IPS DF 4.7 (cell line): Measurements from ENCODE around the gene KIAA1217.
"Not testable (repeated sequence)": the region's sequence is repeated elsewhere in the genome, so short reads cannot be mapped to it uniquely, and the experiment has no call there.

ENCODE experiments used
- DNase-seq: peaks from one replicate; pipeline ENCODE4 v3.0.0-alpha.2; 2013; ENCODE audit warnings: low spot score; ENCODE audit errors: extremely low read depth

The KIAA1217 gene

DNA sequence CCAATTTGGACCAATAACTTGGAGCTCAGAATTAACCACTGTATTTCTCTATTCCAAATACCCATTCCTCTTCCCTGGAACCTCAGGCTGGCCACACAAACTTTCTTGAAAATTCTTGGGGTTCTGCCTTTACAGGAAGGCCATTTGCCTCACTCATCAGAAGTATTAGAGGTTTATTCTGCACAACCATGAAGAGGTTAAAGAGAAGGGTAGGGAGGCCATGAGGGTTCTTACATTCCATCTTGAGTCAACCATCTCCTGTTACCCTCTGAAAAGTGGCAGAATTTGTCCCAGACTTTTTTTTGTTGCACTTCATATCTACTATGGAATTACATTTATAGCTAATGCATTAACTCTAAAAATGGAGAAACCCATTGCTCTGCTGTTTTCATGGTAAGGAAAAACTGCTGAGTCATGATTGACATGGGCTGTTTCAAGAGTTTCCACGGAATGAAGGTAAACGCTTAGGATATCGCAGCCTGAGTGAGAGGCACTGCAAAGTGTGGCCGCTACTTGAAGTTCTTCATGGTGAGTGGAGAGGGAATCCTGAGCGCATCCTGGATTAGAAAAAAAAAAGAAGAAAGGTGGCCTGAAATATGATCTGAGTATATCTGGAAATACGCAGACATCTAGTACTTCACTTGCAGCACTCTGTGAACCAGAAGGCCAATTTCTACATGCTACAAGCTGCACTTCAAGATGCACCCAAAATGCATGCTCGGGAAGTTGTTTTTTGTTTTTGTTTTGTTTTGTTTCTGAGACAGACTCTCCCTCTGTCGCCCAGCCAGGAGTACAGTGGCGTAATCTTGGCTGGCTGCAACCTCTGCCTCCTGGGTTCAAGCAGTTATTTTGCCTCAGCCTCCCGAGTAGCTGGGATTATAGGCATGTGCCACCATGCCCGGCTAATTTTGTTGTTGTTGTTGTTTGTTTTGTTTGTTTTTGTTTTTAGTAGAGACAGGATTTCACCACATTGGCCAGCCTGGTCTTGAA is 83.7 kb downstream of the KIAA1217 start:
- DNase-seq = no peak

DNA sequence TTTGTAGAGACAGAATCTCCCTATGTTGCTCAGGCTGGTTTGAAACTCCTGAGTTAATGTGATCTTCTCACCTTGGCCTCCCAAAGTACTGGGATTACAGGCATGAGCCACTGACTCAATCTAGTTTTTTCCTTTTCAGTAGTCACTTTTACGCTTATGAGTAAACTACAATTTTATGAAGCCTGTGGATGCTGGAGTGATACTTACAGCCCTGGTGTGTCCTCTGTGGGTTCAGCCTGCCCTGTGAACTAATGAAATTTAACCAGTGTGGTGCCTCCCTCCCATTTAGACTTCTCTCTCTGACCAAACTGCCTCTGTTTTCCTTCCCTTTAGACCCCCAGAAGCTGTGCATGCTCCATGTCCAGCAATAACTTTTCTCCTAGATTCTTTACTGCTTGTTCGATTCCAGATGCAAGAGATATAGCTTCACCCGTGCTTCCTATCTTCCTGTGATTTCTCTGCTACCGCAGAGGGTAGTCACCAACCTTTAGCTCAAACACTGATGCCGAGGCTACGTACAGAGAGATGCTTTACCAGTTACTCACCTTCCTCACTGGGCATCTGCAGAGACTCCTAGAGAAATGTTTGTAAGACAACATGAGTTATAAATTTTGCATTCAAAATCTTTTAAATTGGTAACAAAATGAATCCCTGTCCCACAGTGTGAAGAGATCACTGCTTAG is 90.8 kb downstream of the KIAA1217 start:
- DNase-seq = no peak

DNA sequence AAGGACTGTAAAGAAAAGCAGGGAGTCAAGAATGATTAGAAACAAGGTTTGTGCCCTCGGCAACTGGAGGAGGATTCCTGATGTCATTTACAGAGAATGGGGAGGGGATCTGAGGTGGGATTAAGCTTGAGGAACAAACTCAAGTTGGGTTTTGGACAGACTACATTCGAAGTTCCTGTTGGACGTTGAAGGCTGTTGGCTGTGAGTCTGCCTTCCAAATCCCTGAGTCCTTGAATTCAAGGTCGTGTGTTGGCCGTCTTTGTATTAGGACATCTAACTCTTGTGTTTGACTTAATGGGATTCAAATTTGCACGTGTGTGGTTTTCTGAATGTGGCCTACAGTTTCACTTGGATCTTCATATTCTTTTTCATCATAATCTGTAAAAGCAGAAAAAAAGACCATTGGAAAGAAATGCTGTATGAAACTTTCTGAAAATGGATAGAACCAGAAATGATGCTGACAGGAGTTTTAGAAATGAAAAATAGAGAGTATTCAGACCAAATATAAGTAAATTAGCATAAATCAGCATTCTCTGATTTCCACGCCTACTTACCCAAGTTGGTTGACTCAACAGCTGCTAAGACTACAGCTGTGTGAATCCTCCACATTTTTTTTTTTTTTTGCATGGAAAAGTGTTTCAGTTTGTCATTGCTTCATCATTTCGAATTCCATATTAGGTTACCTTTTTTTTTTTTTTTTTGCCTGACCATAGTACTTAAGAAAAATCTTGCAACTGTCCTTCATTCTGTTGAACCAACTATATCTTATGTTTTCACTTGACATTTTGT is 94.8 kb downstream of the KIAA1217 start:
- no peak for DNase-seq

DNA sequence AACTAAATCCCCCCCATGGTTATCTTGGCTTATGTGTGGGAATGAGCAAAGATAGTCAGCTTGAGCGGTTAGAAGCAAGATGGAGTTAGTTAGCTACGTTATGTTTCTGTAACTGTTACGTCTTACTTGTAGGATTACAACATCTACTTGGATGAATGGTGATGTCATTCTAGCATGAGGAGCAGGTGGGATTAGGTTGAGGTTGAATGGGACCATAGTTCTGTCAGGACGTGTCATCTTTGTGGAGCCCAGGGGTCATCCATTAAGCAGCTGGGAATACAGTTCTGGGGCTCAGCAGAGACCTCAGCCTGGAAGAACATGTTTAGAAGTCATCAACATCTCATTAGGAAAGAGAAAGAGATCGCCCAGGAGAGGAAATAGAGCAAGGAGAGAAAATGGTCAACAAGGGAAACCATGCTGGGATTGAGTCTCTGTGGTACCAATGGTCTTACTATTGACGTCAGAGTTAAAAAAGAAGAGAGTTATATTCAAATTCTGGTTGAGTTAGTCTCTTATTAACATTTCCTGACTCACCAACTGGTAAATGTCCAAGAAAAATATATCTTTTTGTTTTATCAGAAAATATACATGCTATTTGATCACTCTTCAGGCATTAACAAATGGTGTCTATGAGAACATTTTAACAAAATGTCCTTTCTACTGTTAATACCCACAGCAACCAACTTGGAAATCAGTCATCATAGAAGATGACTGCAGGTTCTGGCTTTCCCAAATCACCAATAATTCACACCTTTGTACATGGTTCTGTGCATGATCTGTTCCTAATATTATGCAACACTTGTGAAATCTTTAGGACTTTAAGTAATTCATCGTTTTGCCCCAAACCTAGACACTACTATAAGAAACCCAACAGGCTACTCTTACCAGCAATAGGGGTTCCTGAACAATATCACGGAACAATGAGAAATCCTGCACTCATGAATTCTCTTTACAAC is 96.9 kb downstream of the KIAA1217 start:
- DNase-seq = no peak

DNA sequence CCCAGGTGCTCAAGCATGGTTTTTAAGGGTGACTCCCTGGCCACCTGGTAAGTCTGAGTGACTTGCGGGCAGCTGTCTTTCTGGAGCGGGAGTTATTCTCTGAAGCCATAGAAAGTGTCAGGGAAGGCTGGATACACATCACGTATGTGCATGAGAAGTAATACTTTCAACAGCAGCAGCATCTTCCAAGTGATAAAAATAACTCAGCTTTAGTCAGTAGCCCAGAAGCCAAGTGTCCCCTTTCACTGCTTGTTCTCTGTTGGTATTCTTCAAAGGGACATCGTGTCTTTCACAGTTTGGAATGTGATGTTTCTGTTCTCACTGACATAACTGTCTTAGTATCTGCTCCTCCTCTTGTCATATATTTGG is 97.6 kb downstream of the KIAA1217 start:
- DNase-seq = no peak

DNA sequence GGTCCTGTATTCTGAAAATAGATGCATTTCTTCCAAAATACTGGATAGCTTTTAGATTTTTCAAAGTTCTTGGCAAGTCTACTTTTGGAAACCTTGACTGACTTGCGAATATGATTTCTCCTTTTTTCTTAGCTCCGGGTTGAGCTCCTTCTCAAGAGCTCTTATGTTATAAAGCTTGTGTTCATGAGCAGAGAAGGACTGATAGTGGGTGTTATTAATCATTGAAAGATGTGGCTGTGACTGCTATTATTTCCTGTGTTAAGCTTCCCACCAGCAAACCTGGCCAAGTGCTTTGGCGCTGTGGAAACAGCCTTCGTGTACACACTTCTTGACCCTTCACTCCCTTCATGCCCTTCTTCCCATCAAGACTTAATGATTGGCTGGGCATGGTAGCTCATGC is 98.2 kb downstream of the KIAA1217 start:
- no peak for DNase-seq

DNA sequence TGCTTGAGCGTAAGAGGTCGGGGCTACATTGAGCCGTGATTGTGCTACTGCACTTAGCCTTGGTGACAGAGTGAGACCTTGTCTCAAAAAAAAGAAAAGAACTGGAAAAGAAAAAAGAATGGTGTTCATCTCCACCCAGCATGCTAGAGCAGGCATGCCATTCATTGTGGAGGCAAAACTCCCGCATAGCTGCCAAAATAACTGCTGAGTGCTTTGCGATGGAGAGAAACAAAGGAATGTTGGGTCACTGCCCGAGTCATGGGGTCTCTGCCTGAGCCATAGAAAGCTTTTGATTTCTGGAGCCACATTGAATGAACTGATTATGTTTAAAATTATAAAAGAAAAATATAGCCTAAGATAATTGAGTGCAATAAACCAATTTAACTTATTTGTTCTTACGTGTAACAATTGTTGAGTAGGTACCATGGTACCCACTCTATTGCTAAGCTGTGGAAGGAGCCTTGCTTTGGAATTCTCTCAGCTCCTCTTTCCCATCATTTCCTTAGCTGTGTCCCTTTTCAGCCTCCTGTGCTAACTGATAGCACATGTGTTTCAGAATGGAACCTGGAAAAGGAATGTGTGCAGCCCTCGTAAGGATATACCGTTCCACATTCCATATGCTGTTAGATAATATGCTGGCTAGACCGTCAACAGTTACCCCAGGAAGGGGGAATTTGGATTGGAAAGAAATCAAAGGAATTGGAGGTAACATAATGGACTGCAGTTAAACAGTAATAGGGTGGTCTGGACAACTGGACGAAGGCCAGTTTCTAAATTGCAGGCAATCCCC is 99.0 kb downstream of the KIAA1217 start:
- DNase-seq = no peak

DNA sequence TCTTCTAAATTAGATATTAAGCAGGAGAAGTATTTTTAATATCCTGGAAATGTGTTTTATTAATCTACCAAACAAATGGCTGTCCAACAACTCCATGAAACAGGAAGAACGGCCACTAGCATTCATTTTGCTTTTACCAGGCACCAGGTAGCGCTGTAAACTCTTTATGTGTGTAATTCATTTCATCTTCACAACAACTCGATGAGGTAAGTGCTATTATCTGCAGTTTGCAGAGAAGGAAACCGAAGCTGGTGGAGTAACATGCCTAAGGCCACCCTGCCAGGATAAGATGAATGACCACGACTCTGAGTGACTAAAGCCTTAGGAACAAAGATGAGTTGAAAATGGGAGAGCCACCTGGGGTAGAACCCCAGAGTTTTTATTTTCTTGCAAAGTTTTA is 101.2 kb downstream of the KIAA1217 start:
- no peak for DNase-seq

DNA sequence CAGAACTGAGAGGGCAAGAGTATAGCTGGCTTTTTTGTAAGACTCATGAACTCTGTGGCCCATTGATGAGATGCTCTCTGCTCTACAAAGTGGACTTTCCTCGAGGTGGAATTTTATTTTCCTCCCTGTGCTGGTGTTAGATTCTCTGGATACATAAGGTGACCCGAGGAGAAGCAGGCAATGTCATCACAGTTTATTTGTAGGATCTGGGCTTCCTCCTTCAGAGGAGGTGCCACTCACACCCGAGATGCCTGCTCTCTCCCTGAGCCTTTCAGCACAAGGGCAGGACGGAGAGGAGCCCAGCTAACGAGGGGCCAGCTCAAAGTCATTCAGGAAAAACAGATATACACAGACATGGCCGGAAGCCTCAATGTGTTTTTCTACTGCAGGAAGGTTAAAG is 103.0 kb downstream of the KIAA1217 start:
- no peak for DNase-seq

DNA sequence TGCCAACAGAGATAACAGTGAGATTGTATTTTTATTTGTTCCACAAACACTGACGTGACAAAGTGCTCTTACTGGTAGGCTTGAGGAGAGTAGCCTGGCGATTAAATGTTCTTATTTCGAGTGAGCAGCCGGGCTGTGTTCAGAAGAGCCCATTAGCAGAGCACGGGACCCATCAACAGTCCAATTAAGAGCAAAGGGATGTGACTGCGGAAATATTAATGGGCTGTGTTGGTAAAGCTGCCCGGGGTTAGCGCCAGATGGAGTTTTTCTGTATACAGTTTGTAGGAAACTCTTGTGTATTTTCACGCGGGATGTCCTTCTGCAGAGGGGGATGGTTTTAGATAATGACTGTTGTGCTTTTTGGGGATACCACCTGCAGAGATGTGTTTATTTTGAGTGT is 104.3 kb downstream of the KIAA1217 start:
- DNase-seq = no peak

DNA sequence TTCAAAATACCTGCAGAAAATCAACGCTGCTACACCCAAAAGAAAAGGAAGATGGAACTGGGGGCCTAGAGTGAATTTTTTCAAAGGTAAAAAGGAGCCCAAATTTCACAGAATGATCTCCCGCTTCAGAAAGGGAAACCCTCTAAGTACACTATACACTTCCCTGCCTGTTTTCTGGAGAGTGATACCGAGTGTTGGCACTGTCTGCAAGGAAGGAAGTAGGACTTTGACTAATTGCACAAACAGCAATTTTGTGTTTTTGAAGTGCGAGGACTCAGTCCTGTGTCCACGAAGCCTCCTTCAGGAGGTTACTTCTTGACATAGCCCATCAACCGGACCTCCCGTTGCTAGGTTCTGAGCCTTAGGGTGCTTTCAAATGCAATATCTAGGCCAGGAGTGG is 106.3 kb downstream of the KIAA1217 start:
- DNase-seq = no peak

DNA sequence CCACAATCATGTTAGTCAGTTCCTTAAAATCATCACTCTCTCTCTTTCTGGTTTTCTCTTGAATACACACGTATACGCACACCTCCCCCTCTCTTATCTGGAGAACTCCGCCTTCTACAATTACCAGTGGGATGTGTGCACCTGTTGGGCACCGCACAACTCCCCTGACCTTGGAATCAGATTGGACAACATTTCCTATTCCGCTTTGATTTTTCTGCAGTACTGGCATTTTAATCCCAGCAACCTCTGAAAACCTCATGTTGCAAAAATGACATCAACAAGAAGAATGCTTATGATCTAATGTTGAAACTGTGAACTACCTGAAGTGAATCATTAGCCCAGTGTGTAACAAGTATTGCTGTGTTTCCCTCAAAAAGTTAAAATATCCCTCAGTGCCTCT is 109.6 kb downstream of the KIAA1217 start:
- DNase-seq = no peak

DNA sequence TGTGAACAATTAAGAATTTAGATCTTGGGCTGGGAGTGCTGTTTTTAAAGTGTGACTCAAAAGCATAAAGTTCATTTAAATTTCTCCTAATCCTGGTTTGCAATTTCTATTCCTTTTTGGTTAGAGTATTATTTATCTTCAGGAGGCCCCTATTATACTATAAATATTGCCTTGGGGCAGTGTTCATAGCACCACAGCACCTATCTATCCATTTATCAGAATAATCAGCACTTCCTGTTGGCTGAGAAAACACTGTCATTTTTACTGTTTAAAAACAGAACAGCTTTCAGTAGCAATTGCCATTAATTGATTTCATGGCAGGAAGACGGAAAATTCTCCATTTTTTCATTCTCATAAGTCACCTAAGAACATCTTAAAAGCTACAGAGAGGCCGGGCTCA is 111.4 kb downstream of the KIAA1217 start:
- DNase-seq = no peak

DNA sequence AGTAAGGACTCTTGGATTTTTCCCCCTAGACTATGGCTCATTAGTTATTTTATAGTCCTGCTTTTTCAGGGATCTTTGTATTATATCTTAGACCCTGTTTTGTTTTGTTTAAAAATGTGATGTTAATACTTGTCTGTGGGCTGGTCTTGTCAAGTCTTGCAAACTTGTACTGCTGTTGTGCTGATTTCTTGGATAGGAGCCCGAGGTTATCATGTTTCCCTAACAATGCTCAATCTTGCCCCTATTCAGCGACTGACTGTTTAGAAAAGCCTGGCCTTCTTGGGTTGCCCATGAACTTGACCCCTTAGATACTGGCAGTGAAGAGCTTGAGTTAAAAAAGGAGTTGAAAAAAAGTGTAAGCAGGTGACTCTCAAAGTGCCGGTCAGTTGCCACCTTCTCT is 115.7 kb downstream of the KIAA1217 start:
- no peak for DNase-seq

DNA sequence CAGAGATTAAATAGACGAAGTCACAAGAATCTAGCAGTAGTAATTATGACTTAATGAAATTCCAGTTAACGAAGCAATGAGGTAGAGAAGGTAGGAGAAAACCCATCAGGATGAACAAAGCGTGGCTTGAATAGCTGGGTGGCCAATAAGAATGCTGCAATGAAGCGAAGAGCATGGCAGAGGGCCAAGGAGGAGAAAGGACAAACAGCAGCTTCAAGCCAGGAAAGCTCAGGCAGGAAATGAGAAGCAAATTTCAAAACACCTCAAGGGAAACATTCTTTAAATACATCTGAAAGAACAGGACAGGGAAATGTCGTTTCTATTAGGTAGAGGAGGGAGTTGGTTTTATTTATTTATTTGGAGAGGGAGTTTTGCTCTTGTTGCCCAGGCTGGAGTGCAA is 122.5 kb downstream of the KIAA1217 start:
- no peak for DNase-seq

DNA sequence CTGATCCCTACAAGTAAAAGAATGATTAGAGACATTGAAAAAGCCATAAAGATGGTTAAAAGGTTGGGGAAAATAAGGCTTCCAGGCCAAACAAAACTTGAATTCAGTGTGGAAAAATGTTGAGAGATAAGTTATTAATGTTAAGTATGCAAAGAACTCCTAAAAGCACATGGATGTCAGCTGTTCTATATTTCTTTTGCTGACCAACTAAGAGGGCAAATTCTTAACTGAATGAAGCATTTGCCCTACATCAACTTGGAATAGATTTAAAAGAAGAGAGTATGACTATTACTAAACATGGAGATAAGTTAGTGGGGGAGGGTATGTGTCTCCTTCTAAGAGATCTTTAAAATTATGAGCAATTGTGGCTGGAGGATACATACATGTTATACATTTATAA is 124.8 kb downstream of the KIAA1217 start:
- DNase-seq = no peak

DNA sequence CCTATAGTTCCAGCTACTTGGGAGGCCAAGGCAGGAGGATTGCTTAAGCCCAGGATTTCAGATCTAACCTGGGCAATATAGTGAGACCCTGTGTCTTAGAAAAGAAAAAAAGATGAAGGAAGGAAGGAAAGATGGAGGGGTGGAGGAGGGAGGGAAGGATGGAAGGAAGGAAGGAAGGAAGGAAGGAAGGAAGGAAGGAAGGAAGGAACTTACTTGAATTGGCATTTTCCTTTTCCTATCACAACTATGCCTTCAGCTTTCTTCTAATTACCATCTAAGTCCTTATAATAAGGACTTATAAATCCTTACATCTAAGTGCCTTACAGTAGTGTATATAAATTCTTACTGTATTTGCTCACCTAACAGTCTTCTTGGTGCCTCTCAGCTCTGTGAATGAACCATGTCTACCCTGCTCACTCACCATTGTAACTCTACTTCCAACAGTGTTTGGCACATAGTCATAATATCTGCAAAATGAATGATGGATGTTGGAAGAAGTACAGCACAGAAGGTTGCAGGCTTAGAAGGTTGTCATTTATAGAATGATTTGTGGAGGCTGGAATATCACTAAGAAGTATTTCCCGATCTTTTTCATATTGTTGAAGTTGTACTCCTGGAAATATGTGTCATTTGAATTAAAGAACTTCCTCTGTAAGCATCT is 125.5 kb downstream of the KIAA1217 start:
- DNase-seq = no peak

DNA sequence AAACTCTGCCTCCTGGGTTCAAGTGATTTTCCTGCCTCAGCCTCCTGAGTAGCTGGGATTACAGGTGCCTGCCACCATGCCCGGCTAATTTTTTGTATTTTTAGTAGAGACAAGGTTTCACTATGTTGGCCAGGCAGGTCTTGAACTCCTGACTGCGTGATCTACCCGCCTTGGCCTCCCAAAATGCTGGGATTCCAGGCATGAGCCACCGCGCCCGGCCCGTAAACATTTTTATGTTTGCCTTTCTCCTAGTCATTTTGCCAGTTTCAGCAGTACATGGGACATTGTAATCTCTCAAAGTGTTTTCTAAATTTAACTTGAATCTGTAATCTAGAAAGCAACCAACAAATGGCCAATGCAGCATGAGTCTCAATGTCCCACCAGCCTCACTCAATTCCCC is 128.8 kb downstream of the KIAA1217 start:
- not testable (repeated sequence) for DNase-seq

DNA sequence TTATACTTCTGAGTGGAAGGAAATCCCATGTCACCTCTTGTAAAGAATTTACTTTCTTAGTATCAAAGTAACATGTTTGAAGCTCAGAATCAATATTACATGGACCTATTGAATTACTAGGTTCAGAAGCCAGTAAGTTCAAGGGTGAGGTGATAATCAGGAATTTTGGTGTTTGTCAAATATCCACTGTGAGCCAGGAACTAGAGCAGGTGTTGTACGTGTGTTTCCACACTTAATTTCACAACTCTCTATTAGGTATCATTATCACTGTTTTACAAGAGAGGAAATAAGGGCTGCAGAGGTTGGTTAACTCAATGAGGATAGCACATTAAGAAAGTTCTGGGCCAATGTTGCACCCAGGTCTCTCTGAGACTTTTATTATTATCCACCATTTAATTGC is 130.4 kb downstream of the KIAA1217 start:
- no peak for DNase-seq

DNA sequence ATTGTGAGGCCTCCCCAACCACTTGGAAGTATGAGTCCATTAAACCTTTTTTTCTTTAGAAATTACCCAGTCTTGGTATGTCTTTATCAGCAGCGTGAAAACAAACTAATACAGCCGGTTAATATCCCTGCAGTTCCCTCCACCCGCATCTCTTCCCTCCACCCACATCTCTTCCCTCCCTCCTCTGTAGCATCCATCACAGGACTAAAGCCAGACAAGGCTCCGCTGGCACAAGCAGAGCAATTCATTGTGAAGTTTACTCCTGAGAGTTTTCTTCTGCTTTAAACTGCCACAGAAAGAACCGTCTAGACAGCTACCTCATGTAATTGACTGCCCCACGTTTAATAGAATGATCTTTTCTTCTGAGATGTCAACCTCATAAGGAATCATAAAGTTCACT is 131.5 kb downstream of the KIAA1217 start:
- DNase-seq = no peak
